HG03439 (cell line): Measurements from ENCODE around the gene CENPN.

Experiments used
- ATAC-seq: cut with Tn5 transposase; IDR thresholded peaks from one replicate; pipeline ENCODE4 v1.9.1; 2021; ENCODE audit warnings: mild to moderate bottlenecking, moderate library complexity; ENCODE audit not compliant: unreplicated experiment

Gene CENPN

GRCh38 chr16:81006813-81007695, at the start of gene CENPN, which contains the start of gene CMC2:
Gene CENPN, plus strand, starts transcription at chr16:81007214. Its CDS starts 4,726 bp downstream, at chr16:81011940.
Gene CMC2, minus strand, starts transcription at chr16:81006885. Its CDS starts 9,491 bp downstream, at chr16:80997394.
- ATAC-seq = peak; percentile 83

GRCh38 chr16:80958284-80958683, 48.7 kb upstream of the CENPN start:
- no peak for ATAC-seq

- no peak for ATAC-seq
Observed at GRCh38 chr16:80962879-80963278, 44.1 kb upstream of the CENPN start.

GRCh38 chr16:80964351-80964750, 42.7 kb upstream of the CENPN start:
- no peak for ATAC-seq

- ATAC-seq = no peak
Observed at GRCh38 chr16:80966617-80967016, 40.4 kb upstream of the CENPN start.

GRCh38 chr16:80968386-80969113, 38.5 kb upstream of the CENPN start:
- no peak for ATAC-seq

- no peak for ATAC-seq
Observed at GRCh38 chr16:80969114-80969484, 37.9 kb upstream of the CENPN start.

- peak; percentile 57 for ATAC-seq
Observed at GRCh38 chr16:80971819-80972218, 35.2 kb upstream of the CENPN start.

- no peak for ATAC-seq
Observed at GRCh38 chr16:80972611-80973010, 34.4 kb upstream of the CENPN start.

- no peak for ATAC-seq
Observed at GRCh38 chr16:80973991-80974390, 33.0 kb upstream of the CENPN start.

GRCh38 chr16:80974649-80975376, 32.2 kb upstream of the CENPN start:
- no peak for ATAC-seq

GRCh38 chr16:80976946-80977345, 30.1 kb upstream of the CENPN start:
- ATAC-seq = no peak

GRCh38 chr16:80981103-80981502, 25.9 kb upstream of the CENPN start:
- ATAC-seq = no peak

- no peak for ATAC-seq
Observed at GRCh38 chr16:80982646-80983045, 24.4 kb upstream of the CENPN start.

GRCh38 chr16:80984124-80984892, 22.7 kb upstream of the CENPN start:
- no peak for ATAC-seq

GRCh38 chr16:80985611-80986010, 21.4 kb upstream of the CENPN start:
- ATAC-seq = no peak

- ATAC-seq = no peak
Observed at GRCh38 chr16:80986557-80986956, 20.5 kb upstream of the CENPN start.

- ATAC-seq = no peak
Observed at GRCh38 chr16:80988756-80989155, 18.3 kb upstream of the CENPN start.

GRCh38 chr16:80989801-80990200, 17.2 kb upstream of the CENPN start:
- no peak for ATAC-seq

- no peak for ATAC-seq
Observed at GRCh38 chr16:80990577-80990976, 16.4 kb upstream of the CENPN start.

- ATAC-seq = no peak
Observed at GRCh38 chr16:80990978-80991377, 16.0 kb upstream of the CENPN start.
